GM23248 (cell line): ENCODE results near the gene LOXL1.

Experiments used
- EZH2 ChIP-seq: fragments of 200-600 bp; sonication (generic); IDR thresholded peaks from 2 replicates; pipeline ENCODE4 v1.6.1; 2018; ENCODE audit warnings: antibody characterized with exemption, mild to moderate bottlenecking; ENCODE audit not compliant: insufficient read depth, poor library complexity, severe bottlenecking
- EZH2phosphoT487 ChIP-seq: fragments of 200-600 bp; sonication (generic); IDR thresholded peaks from 2 replicates; pipeline ENCODE4 v1.6.1; 2018; ENCODE audit warnings: antibody characterized with exemption, moderate library complexity, mild to moderate bottlenecking, low read depth; ENCODE audit not compliant: insufficient read depth

DNA sequence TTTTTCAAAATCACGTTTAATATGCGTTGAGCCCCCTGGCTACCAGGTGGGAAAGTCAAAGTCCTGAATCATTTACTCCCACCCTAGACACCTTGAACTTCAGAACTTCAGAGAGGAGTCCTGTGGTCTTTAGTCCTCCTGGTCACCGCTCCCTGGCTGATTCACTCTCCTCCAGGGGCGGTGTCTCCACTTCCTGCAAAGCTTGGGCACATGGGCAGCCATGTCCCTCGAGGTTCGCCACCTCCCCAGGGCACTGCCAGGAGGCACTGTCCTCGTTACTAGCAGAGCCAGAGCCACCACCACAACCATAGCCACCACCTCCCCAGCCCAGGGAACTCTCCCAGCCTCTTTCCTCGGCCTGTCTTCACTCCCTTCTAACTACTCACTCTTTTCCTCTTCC lies 31.0 kb downstream of the LOXL1 start:
- no peak for TF ChIP-seq EZH2phosphoT487
- no peak for TF ChIP-seq EZH2
